Measurements from ENCODE around the gene DHTKD1.

DHTKD1 gene

DNA sequence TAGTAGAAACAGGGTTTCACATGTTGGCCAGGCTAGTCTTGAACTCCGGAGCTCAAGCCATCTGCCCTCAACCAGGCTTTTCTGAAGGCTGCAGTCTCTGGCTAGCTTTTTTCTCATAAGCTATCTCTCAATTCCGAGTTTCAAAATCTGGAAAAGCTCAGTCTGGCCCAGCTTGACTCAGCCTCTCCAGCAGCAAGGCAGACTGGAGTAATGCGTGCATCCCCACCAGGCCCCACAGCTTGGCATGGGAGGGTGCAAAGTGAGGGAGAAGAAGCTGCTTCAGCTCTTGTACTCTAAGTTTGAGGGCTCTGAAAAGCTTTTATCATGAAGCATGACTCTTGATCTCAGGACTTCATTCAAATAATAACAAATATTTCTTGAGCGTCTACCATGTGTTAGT is 4.8 kb downstream of the DHTKD1 start (continued):
- TF ChIP-seq, protein P1, sequence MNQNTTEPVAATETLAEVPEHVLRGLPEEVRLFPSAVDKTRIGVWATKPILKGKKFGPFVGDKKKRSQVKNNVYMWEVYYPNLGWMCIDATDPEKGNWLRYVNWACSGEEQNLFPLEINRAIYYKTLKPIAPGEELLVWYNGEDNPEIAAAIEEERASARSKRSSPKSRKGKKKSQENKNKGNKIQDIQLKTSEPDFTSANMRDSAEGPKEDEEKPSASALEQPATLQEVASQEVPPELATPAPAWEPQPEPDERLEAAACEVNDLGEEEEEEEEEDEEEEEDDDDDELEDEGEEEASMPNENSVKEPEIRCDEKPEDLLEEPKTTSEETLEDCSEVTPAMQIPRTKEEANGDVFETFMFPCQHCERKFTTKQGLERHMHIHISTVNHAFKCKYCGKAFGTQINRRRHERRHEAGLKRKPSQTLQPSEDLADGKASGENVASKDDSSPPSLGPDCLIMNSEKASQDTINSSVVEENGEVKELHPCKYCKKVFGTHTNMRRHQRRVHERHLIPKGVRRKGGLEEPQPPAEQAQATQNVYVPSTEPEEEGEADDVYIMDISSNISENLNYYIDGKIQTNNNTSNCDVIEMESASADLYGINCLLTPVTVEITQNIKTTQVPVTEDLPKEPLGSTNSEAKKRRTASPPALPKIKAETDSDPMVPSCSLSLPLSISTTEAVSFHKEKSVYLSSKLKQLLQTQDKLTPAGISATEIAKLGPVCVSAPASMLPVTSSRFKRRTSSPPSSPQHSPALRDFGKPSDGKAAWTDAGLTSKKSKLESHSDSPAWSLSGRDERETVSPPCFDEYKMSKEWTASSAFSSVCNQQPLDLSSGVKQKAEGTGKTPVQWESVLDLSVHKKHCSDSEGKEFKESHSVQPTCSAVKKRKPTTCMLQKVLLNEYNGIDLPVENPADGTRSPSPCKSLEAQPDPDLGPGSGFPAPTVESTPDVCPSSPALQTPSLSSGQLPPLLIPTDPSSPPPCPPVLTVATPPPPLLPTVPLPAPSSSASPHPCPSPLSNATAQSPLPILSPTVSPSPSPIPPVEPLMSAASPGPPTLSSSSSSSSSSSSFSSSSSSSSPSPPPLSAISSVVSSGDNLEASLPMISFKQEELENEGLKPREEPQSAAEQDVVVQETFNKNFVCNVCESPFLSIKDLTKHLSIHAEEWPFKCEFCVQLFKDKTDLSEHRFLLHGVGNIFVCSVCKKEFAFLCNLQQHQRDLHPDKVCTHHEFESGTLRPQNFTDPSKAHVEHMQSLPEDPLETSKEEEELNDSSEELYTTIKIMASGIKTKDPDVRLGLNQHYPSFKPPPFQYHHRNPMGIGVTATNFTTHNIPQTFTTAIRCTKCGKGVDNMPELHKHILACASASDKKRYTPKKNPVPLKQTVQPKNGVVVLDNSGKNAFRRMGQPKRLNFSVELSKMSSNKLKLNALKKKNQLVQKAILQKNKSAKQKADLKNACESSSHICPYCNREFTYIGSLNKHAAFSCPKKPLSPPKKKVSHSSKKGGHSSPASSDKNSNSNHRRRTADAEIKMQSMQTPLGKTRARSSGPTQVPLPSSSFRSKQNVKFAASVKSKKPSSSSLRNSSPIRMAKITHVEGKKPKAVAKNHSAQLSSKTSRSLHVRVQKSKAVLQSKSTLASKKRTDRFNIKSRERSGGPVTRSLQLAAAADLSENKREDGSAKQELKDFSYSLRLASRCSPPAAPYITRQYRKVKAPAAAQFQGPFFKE (tag by site-specific recombination; IDR thresholded peaks at IDR 0.05; ENCODE audit: borderline replicate concordance) = no peak
- TF ChIP-seq ZNF830 (tag by site-specific recombination; IDR thresholded peaks at IDR 0.05; ENCODE audit: low read depth) = no peak
- TF ChIP-seq, protein P2, sequence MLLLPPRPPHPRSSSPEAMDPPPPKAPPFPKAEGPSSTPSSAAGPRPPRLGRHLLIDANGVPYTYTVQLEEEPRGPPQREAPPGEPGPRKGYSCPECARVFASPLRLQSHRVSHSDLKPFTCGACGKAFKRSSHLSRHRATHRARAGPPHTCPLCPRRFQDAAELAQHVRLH (tag by site-specific recombination; IDR thresholded peaks at IDR 0.05) = no peak

DNA sequence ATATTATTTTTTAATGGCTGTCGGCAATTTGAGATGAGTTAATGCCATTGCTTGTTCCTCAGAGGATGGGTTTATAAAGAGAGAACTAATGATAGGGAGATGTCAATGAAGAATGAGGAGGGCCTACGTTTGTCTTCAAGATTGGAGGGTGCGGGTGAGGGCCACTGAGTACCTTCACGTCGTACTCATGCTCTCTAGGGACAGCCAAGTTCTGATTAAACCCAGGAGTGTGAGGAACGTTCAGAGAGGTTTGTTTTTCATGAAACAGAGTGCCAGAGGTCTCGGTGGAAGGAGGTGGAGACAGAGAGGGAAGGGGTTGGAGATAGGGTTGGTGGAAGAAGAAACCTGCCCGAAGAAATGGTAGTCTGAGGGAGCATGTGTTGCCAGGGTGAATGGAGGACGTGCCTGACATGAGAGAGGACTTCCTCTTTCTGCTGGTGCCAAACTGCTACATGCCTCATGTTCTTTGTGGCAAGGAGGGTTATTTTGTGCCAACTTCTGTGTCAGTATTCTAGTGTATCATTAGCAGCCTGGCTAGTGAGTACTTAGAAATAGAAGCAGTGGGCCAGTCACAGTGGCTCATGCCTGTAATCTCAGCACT is 8.9 kb downstream of the DHTKD1 start:
- ChIA-PET CTCF (no interaction called here), POLR2A (interaction anchor here (1.1 kb wide), 1 partner anchor 8 kb away, joined by 3 read pairs; no protein-coding TSS in a partner anchor)
- no peaks in the 10 kb centered on the region for H3K9me3 ChIP-seq (ENCODE audit: control insufficient read depth, insufficient read depth, low read depth, low read length)
- TF ChIP-seq ZNF571 (tag by site-specific recombination; IDR thresholded peaks at IDR 0.05) = no peak
- TF ChIP-seq HOXD13 (CRISPR knock-in tag; IDR thresholded peaks at IDR 0.05; ENCODE audit: borderline replicate concordance) = no peak
- TF ChIP-seq FEZF1 (tag by site-specific recombination; IDR thresholded peaks at IDR 0.05) = no peak
- no peak for TF ChIP-seq ZNF610 (tag by site-specific recombination; IDR thresholded peaks at IDR 0.05; ENCODE audit: borderline replicate concordance)
- no peak for TF ChIP-seq GLI2 (tag by site-specific recombination; IDR thresholded peaks at IDR 0.05; ENCODE audit: borderline replicate concordance, low read depth)
- no peaks in the 10 kb centered on the region for H3K4me1 ChIP-seq (ENCODE audit: control insufficient read depth, insufficient read depth, low read length)
- no peak overlapping the region for H3K4me3 ChIP-seq (ENCODE audit: low read depth, low read length)
- H3K36me3 ChIP-seq (ENCODE audit: control insufficient read depth in 2 of 2, insufficient read depth in 1 of 2, low read length in 2 of 2) = peaks cover 14 to 16% of the 10 kb centered on the region in 2 experiments; a peak in 2 of 3 replicates
- H3K27ac ChIP-seq (ENCODE audit: extremely low read depth, low read depth, low read length) = no peak overlapping the region

DNA sequence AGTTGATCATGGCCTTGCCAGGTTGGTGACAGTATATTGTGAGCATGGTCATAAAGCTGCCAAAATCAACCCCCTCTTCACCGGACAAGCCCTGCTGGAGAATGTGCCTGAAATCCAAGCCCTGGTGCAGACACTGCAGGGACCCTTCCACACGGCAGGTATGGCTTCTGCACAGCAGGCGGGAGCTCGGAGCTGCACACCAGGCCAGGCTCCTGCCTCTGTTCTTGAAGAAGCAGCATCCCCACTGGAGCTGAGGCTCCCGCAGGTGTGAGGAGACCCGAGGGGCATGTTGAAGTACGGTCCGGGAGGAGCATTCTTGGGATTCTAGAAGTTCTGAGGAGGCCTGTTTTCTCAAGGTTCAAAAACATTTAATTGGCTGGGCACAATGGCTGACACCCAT is 12.7 kb downstream of the DHTKD1 start:
- peaks cover 31 to 33% of the 10 kb centered on the region in 2 experiments; a peak in 2 of 3 replicates for H3K36me3 ChIP-seq (ENCODE audit: control insufficient read depth in 2 of 2, insufficient read depth in 1 of 2, low read length in 2 of 2)
- ChIA-PET POLR2A (interaction anchor here (0.5 to 0.6 kb wide), 2 partner anchors 29 to 39 kb away, joined by 3 read pairs; partner anchors contain the start of gene UPF2), CTCF (interaction anchor here (0.6 kb wide), 1 partner anchor 823 kb away, joined by 4 read pairs; no protein-coding TSS in a partner anchor)
- peak; percentile 72 for TF ChIP-seq ZIC2 (tag by site-specific recombination; IDR thresholded peaks at IDR 0.05)
- TF ChIP-seq GLIS1 (tag by site-specific recombination; IDR thresholded peaks at IDR 0.05) = no peak
- no peak for TF ChIP-seq ZNF544 (tag by site-specific recombination; IDR thresholded peaks at IDR 0.05)
- no peaks in the 10 kb centered on the region for H3K9me3 ChIP-seq (ENCODE audit: control insufficient read depth, insufficient read depth, low read depth, low read length)
- H3K4me1 ChIP-seq (ENCODE audit: control insufficient read depth, insufficient read depth, low read length) = no peaks in the 10 kb centered on the region
- H3K4me3 ChIP-seq (ENCODE audit: low read depth, low read length) = no peak overlapping the region
- no peak overlapping the region for H3K27ac ChIP-seq (ENCODE audit: extremely low read depth, low read depth, low read length)

DNA sequence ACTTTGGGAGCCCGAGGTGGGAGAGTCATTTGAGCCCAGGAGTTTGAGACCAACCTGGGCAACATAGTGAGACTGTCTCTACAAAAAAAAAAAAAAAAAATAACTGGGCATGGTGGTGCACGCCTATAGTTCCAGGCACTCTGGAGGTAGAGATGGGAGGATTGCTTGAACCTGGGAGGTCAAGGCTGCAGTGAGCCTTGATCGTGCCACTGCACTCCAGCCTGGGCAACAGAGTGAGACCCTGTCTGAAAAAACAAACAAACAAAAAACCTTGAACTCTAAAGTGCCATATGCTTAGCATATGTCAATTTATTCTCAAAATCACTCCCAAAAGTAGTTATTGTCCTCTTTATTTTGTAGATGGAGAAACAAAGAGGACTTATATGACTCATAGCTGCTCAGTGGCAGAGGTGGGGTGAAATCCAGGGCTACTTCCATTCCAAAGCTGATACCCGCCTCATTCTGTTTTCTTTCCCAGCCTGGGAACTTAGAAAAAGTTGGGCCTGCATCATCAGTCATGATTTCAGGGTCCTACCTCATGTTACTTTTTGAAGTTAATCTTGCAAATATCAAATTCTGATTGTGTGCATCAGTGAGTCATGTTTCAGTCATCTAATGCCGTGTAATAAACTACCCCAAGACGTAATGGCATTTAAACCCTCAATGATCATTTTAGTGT is 13.3 kb downstream of the DHTKD1 start:
- ChIA-PET POLR2A (interaction anchor here (0.5 kb wide), 1 partner anchor 39 kb away, joined by 3 read pairs; the partner anchor contains the start of gene UPF2), CTCF (no interaction called here)
- Histone ChIP-seq H3K4me3 (ENCODE audit: low read depth, low read length) (no peak overlapping the region), H3K9me3 (ENCODE audit: control insufficient read depth, insufficient read depth, low read depth, low read length) (no peaks in the 10 kb centered on the region), H3K4me1 (ENCODE audit: control insufficient read depth, insufficient read depth, low read length) (no peaks in the 10 kb centered on the region), H3K36me3 (ENCODE audit: control insufficient read depth in 2 of 2, insufficient read depth in 1 of 2, low read length in 2 of 2) (peaks cover 35 to 36% of the 10 kb centered on the region in 2 experiments; a peak in 2 of 3 replicates), H3K27ac (ENCODE audit: extremely low read depth, low read depth, low read length) (no peak overlapping the region)
- TF ChIP-seq, protein P3, sequence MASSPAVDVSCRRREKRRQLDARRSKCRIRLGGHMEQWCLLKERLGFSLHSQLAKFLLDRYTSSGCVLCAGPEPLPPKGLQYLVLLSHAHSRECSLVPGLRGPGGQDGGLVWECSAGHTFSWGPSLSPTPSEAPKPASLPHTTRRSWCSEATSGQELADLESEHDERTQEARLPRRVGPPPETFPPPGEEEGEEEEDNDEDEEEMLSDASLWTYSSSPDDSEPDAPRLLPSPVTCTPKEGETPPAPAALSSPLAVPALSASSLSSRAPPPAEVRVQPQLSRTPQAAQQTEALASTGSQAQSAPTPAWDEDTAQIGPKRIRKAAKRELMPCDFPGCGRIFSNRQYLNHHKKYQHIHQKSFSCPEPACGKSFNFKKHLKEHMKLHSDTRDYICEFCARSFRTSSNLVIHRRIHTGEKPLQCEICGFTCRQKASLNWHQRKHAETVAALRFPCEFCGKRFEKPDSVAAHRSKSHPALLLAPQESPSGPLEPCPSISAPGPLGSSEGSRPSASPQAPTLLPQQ (tag by site-specific recombination; IDR thresholded peaks at IDR 0.05) = no peak
- TF ChIP-seq ZXDB (tag by site-specific recombination; IDR thresholded peaks at IDR 0.05) = no peak
- TF ChIP-seq, protein P4, sequence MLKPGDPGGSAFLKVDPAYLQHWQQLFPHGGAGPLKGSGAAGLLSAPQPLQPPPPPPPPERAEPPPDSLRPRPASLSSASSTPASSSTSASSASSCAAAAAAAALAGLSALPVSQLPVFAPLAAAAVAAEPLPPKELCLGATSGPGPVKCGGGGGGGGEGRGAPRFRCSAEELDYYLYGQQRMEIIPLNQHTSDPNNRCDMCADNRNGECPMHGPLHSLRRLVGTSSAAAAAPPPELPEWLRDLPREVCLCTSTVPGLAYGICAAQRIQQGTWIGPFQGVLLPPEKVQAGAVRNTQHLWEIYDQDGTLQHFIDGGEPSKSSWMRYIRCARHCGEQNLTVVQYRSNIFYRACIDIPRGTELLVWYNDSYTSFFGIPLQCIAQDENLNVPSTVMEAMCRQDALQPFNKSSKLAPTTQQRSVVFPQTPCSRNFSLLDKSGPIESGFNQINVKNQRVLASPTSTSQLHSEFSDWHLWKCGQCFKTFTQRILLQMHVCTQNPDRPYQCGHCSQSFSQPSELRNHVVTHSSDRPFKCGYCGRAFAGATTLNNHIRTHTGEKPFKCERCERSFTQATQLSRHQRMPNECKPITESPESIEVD (tag by site-specific recombination; IDR thresholded peaks at IDR 0.05) = peak; percentile 54; the same call in 1 of the 2 replicates
- no peak for TF ChIP-seq ZNF202 (tag by site-specific recombination; IDR thresholded peaks at IDR 0.05; ENCODE audit: borderline replicate concordance)
- TF ChIP-seq ZNF121 (tag by site-specific recombination; IDR thresholded peaks at IDR 0.05) = peak; percentile 81
